GM23248 (cell line): ENCODE measurements around the gene SYNE1. TPM values are rescaled to one million over a fixed set of nuclear protein-coding genes. Genes with fewer than 3 reads are reported as not detected.

Experiments used
- DNase-seq: peaks from one replicate; pipeline ENCODE4 v3.0.0-alpha.2; 2015
- H2AFZ ChIP-seq: fragments of 200-600 bp; sonication (generic); 2 replicates; pipeline ENCODE4 v1.6.1; 2016; ENCODE audit warnings: antibody characterized with exemption
- H3F3A ChIP-seq: fragments of 200-600 bp; sonication (generic); 2 replicates; pipeline ENCODE4 v1.6.1; 2016; ENCODE audit warnings: mild to moderate bottlenecking, antibody characterized with exemption, mixed run types; ENCODE audit not compliant: insufficient read depth
- H3K27ac ChIP-seq: fragments of 200-600 bp; sonication (generic); 2 replicates; pipeline ENCODE4 v1.5.1; 2016; ENCODE audit warnings: mild to moderate bottlenecking
- H3K27me3 ChIP-seq: fragments of 200-600 bp; sonication (generic); replicated peaks from 2 replicates; pipeline ENCODE4 v1.6.1; 2016; ENCODE audit warnings: mild to moderate bottlenecking; ENCODE audit not compliant: insufficient read depth
- H3K36me3 ChIP-seq: fragments of 200-600 bp; sonication (generic); 2 replicates; pipeline ENCODE4 v1.6.1; 2016; ENCODE audit warnings: low read depth, mild to moderate bottlenecking
- H3K4me1 ChIP-seq: fragments of 200-600 bp; sonication (generic); 2 replicates; pipeline ENCODE4 v1.6.1; 2016; ENCODE audit warnings: mild to moderate bottlenecking; ENCODE audit not compliant: insufficient read depth
- H3K4me2 ChIP-seq: fragments of 200-600 bp; sonication (generic); one replicate; pipeline ENCODE4 v1.6.1; 2016; ENCODE audit warnings: mild to moderate bottlenecking; ENCODE audit not compliant: unreplicated experiment
- H3K4me3 ChIP-seq: fragments of 200-600 bp; sonication (generic); 2 replicates; pipeline ENCODE4 v1.5.1; 2016; ENCODE audit warnings: mild to moderate bottlenecking
- H3K79me2 ChIP-seq: fragments of 200-600 bp; sonication (generic); 2 replicates; pipeline ENCODE4 v1.6.1; 2016; ENCODE audit warnings: mild to moderate bottlenecking; ENCODE audit not compliant: insufficient read depth
- H3K9ac ChIP-seq: fragments of 200-600 bp; sonication (generic); 2 replicates; pipeline ENCODE4 v1.6.1; 2016; ENCODE audit warnings: mild to moderate bottlenecking
- H3K9me2 ChIP-seq: fragments of 200-600 bp; sonication (generic); 2 replicates; pipeline ENCODE4 v1.6.1; 2016; ENCODE audit warnings: mixed run types, mild to moderate bottlenecking, moderate library complexity; ENCODE audit not compliant: insufficient read depth
- H3K9me3 ChIP-seq: fragments of 200-600 bp; sonication (generic); one replicate; pipeline ENCODE4 v1.6.1; 2017; ENCODE audit warnings: low read depth
- H4K20me1 ChIP-seq: fragments of 200-600 bp; sonication (generic); 2 replicates; pipeline ENCODE4 v1.6.0; 2016; ENCODE audit not compliant: insufficient read depth
- EZH2 ChIP-seq: fragments of 200-600 bp; sonication (generic); IDR thresholded peaks from 2 replicates; pipeline ENCODE4 v1.6.1; 2018; ENCODE audit warnings: antibody characterized with exemption, mild to moderate bottlenecking; ENCODE audit not compliant: insufficient read depth, poor library complexity, severe bottlenecking
- EZH2phosphoT487 ChIP-seq: fragments of 200-600 bp; sonication (generic); IDR thresholded peaks from 2 replicates; pipeline ENCODE4 v1.6.1; 2018; ENCODE audit warnings: antibody characterized with exemption, moderate library complexity, mild to moderate bottlenecking, low read depth; ENCODE audit not compliant: insufficient read depth
- WGBS, 2 experiments: methylation state at CpG; one replicate each; pipeline ENCODE4 v1.1.6; 2015 to 2017; ENCODE audit warnings: low lambda C conversion rate in 2 of 2, low coverage in 1 of 2; ENCODE audit errors: missing lambda C conversion rate in 2 of 2; 5-methylcytosine and 5-hydroxymethylcytosine counted together
- in situ Hi-C: fragments of 300-500 bp; cut with MboI; formaldehyde crosslinking; loops from 2 replicates; pipeline ENCODE4 v1.15.0; 2020
- polyA plus RNA-seq: library from polyadenylated mRNA; unstranded; fragments of >200 nt; fragmentation: Nextera tagmentation; extraction: Ambion mirVana; gene quantifications from 2 replicates; pipeline ENCODE4 v1.2.1, GENCODE V29; 2016
- total RNA-seq: library from RNA; depleted of rRNA; stranded (reverse); fragments of >200 nt; shearing (Covaris generic); gene quantifications from 2 replicates; pipeline ENCODE4 v1.2.3, GENCODE V29; 2014

Gene SYNE1
- total and polyA plus RNA-seq, 2 experiments from 2014 or later = 29.2 to 95.4 TPM

- Histone ChIP-seq H4K20me1 (no peaks in the 10 kb centered on the region), H3K79me2 (no peaks in the 10 kb centered on the region), H3K9me3 (no peaks in the 10 kb centered on the region), H3K27me3 (no peaks in the 10 kb centered on the region), H2AFZ (no peak overlapping the region), H3K9ac (no peak overlapping the region), H3F3A (peaks cover 2% of the 10 kb centered on the region; the same call in 1 of the 2 replicates), H3K36me3 (peaks cover 77% of the 10 kb centered on the region), H3K4me1 (0 out of 2 replicates have a peak, but pooled peaks cover under 1% of the 10 kb centered on the region), H3K4me3 (no peak overlapping the region), H3K4me2 (no peak overlapping the region), H3K9me2 (no peaks in the 10 kb centered on the region), H3K27ac (no peak overlapping the region)
- 78% methylated on average over 7 of the region's 7 CpGs for WGBS, 2 experiments
- TF ChIP-seq EZH2phosphoT487 = no peak
- TF ChIP-seq EZH2 = no peak
- no peak for DNase-seq
- in situ Hi-C loops = no loop called here
Measured at GRCh38 chr6:152241013-152241766, 396.0 kb downstream of the SYNE1 start.

DNA sequence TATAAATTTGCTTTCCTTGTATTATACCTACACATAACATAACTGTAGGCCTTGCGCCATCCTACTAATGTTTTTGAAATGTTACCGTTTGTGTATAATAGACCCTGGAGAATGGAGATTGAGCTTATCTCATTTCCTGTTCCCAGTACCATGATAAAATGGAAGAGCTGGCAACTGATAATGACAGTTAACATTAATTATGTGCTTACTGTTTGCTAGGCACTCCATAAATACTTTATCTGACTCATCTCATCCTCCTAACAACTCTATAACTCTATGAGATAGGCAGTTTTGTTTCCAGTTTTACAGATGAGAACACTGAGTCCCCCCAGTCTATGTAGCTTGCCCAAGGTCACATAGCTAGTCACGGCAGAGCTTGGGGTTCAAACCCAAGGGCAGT lies 396.7 kb downstream of the SYNE1 start:
- Histone ChIP-seq H3K9ac (no peak overlapping the region), H3K36me3 (peaks cover 85% of the 10 kb centered on the region), H3K4me2 (no peak overlapping the region), H3K4me1 (no peaks in the 10 kb centered on the region), H3K79me2 (no peaks in the 10 kb centered on the region), H3K4me3 (no peak overlapping the region), H3K9me3 (no peaks in the 10 kb centered on the region), H4K20me1 (no peaks in the 10 kb centered on the region), H3K27me3 (no peaks in the 10 kb centered on the region), H3F3A (no peaks in the 10 kb centered on the region), H3K9me2 (no peaks in the 10 kb centered on the region), H2AFZ (no peak overlapping the region), H3K27ac (no peak overlapping the region)
- in situ Hi-C loops = no loop called here
- TF ChIP-seq EZH2phosphoT487 = no peak
- no peak for TF ChIP-seq EZH2
- DNase-seq = no peak
- 100% methylated on average over 3 of the region's 3 CpGs for WGBS, 2 experiments

DNA sequence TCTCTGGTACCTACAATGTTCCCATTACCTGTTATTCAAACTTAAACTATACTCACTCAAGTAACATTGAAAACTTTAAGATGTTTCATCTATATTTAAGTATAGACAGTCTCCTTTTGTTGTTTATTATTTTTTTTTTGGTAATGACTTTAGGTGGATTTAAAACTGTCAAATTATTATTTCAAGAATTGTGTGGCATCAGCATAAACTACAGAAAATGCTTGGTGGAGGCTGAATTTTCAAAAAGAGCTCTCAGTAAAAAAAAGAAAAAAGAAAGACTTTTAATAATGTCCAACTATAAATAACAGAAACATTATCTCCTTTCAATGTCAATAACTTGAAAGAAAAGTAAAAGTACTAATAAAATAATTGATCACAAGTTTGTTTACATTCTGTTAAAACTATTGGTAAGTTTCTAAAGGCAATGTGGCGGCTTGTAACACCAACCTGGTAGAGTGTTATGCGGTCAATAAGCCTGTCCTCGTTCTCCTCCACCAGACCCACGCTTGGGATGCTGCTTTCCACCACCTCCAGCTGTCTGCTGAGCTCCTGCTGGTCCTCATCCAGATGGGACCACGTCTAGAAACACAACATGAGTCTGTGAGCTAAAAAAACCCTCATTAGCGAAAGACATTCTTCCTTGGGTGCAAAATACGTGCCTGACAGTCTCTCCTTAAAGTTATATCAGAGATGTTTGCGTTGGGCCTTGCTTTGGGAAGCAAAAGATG lies 400.6 kb downstream of the SYNE1 start:
- Histone ChIP-seq H3K27ac (no peak overlapping the region), H3K36me3 (peaks cover 77% of the 10 kb centered on the region), H3K79me2 (no peaks in the 10 kb centered on the region), H3K4me1 (peaks cover 19% of the 10 kb centered on the region), H3K27me3 (no peaks in the 10 kb centered on the region), H3K9ac (no peak overlapping the region), H3K4me3 (no peak overlapping the region), H3K9me3 (no peaks in the 10 kb centered on the region), H2AFZ (no peak overlapping the region), H4K20me1 (no peaks in the 10 kb centered on the region), H3F3A (peaks cover 27% of the 10 kb centered on the region), H3K4me2 (no peak overlapping the region), H3K9me2 (no peaks in the 10 kb centered on the region)
- in situ Hi-C loops = no loop called here
- DNase-seq = no peak
- WGBS, 2 experiments = 89 to 90% methylated on average over 8 of the region's 8 CpGs
- TF ChIP-seq EZH2phosphoT487 = no peak
- TF ChIP-seq EZH2 = no peak

DNA sequence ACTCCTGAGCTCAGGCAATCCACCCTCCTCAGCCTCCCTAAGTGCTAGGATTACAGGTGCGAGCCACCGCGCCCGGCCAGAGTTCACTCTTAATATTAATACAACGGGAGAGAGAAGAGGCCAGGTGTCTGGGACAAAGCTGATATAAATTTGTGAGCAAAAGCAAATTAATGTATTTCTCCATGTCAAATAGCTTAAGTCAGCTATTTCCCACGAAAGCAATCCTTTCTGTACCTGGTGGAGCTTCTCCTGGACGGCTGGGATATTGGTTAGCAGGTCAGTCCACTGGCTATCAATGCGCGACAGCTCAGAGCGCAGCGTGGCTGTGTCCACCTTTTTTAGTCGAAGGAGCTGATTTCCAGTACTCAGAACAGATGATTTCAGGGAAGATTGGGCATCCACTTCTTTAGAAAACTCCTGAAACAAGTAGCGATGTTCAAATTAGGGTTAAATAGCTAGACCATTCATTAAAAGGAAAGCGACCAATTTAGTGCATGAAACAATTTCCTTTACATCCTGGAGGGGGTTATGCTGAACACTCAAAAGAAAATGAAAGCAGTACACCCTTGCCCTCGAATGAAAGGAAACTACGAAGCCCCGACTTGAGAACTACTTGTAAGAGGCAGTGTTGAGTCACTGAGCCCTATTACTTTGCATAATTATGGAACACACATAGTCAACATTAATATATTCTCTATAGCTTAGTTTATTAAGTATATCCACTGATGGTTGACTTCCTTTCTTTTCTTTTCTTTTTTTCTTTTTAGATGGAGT lies 403.4 kb downstream of the SYNE1 start:
- Histone ChIP-seq H4K20me1 (no peaks in the 10 kb centered on the region), H3K27me3 (no peaks in the 10 kb centered on the region), H3K9me3 (no peaks in the 10 kb centered on the region), H3F3A (peaks cover 27% of the 10 kb centered on the region), H2AFZ (no peak overlapping the region), H3K9ac (peak overlapping the region; percentile 60; the same call in 1 of the 2 replicates), H3K36me3 (peaks cover 84% of the 10 kb centered on the region), H3K4me1 (peaks cover 19% of the 10 kb centered on the region), H3K79me2 (no peaks in the 10 kb centered on the region), H3K4me3 (no peak overlapping the region), H3K4me2 (peak overlapping the region; percentile 72), H3K27ac (peak overlapping the region; percentile 79), H3K9me2 (no peaks in the 10 kb centered on the region)
- DNase-seq = no peak
- TF ChIP-seq EZH2 (no peak), EZH2phosphoT487 (no peak)
- in situ Hi-C loops = no loop called here
- 97 to 98% methylated on average over 17 of the region's 17 CpGs for WGBS, 2 experiments
